Measurements from ENCODE around the gene SKI. TPM values are rescaled to one million over a fixed set of nuclear protein-coding genes. Genes with fewer than 3 reads are reported as not detected.

The SKI gene
- total RNA-seq = 17.1 and 21.9 TPM in 2 replicates
- polyA plus RNA-seq = 5.1 and 6.9 TPM in 2 replicates

- Histone ChIP-seq H3K4me2 (peak within 1 kb of the TSS; percentile 100), H4K20me1 (ENCODE audit: insufficient read depth, poor library complexity, severe bottlenecking) (peaks cover 46% of the 10 kb centered on the region), H3K4me3 (peak within 1 kb of the TSS; percentile 96), H2AFZ (peak within 1 kb of the TSS; percentile 88), H3K36me3 (replicated peaks; ENCODE audit: insufficient read depth, low read depth) (no peaks in the 10 kb centered on the region), H3K27me3 (no peaks in the 10 kb centered on the region), H3K4me1 (ENCODE audit: insufficient read depth) (peaks cover 46% of the 10 kb centered on the region), H3K79me2 (peaks cover 54% of the 10 kb centered on the region), H3K9me2 (replicated peaks; ENCODE audit: insufficient read depth) (no peaks in the 10 kb centered on the region), H3K27ac (peak within 1 kb of the TSS; percentile 100), H3K9me3 (ENCODE audit: low read depth) (no peaks in the 10 kb centered on the region)
- TF ChIP-seq EZH2 (IDR thresholded peaks at IDR 0.05; ENCODE audit: borderline replicate concordance) (no peak), CTCF (IDR thresholded peaks at IDR 0.05; ENCODE audit: poor library complexity) (no peak), EZH2phosphoT487 (IDR thresholded peaks at IDR 0.05; ENCODE audit: low read depth, severe bottlenecking, unreplicated experiment) (no peak)
- DNase-seq (ENCODE audit: low spot score) = no peak
- WGBS (ENCODE audit: low lambda C conversion rate, missing lambda C conversion rate) = no CpG with 5 or more reads among the region's 100 CpGs
Observed at GRCh38 chr1:2228157-2228594, at the start of gene SKI. Gene SKI, plus strand, starts transcription at chr1:2228319. Its CDS starts 448 bp downstream, at chr1:2228767.

- TF ChIP-seq EZH2phosphoT487 (IDR thresholded peaks at IDR 0.05; ENCODE audit: low read depth, severe bottlenecking, unreplicated experiment) (no peak), CTCF (IDR thresholded peaks at IDR 0.05; ENCODE audit: poor library complexity) (no peak), EZH2 (IDR thresholded peaks at IDR 0.05; ENCODE audit: borderline replicate concordance) (no peak)
- Histone ChIP-seq H3K4me2 (no peak overlapping the region), H3K4me3 (no peak overlapping the region), H2AFZ (no peak overlapping the region), H3K4me1 (ENCODE audit: insufficient read depth) (no peaks in the 10 kb centered on the region), H3K9me2 (replicated peaks; ENCODE audit: insufficient read depth) (no peaks in the 10 kb centered on the region), H3K27ac (no peak overlapping the region), H3K9me3 (ENCODE audit: low read depth) (no peaks in the 10 kb centered on the region), H3K36me3 (replicated peaks; ENCODE audit: insufficient read depth, low read depth) (no peaks in the 10 kb centered on the region), H4K20me1 (ENCODE audit: insufficient read depth, poor library complexity, severe bottlenecking) (no peaks in the 10 kb centered on the region), H3K79me2 (no peaks in the 10 kb centered on the region), H3K27me3 (no peaks in the 10 kb centered on the region)
- WGBS (ENCODE audit: low lambda C conversion rate, missing lambda C conversion rate) = 96% methylated on average over 15 of the region's 16 CpGs
- DNase-seq (ENCODE audit: low spot score) = no peak
Observed at GRCh38 chr1:2178875-2179274, 49.2 kb upstream of the SKI start.

- Histone ChIP-seq H3K4me2 (no peak overlapping the region), H3K9me2 (replicated peaks; ENCODE audit: insufficient read depth) (no peaks in the 10 kb centered on the region), H4K20me1 (ENCODE audit: insufficient read depth, poor library complexity, severe bottlenecking) (no peaks in the 10 kb centered on the region), H3K36me3 (replicated peaks; ENCODE audit: insufficient read depth, low read depth) (no peaks in the 10 kb centered on the region), H3K27ac (no peak overlapping the region), H2AFZ (no peak overlapping the region), H3K4me1 (ENCODE audit: insufficient read depth) (no peaks in the 10 kb centered on the region), H3K4me3 (no peak overlapping the region), H3K79me2 (no peaks in the 10 kb centered on the region), H3K9me3 (ENCODE audit: low read depth) (no peaks in the 10 kb centered on the region), H3K27me3 (no peaks in the 10 kb centered on the region)
- 86% methylated on average over 28 of the region's 28 CpGs for WGBS (ENCODE audit: low lambda C conversion rate, missing lambda C conversion rate)
- DNase-seq (ENCODE audit: low spot score) = no peak
- TF ChIP-seq CTCF (IDR thresholded peaks at IDR 0.05; ENCODE audit: poor library complexity) (no peak), EZH2 (IDR thresholded peaks at IDR 0.05; ENCODE audit: borderline replicate concordance) (no peak)
Observed at GRCh38 chr1:2179283-2180013, 48.7 kb upstream of the SKI start.
